C4-2B (cell line): Measurements from ENCODE around the gene LGALS9.
"Not testable (repeated sequence)": the region's sequence is repeated elsewhere in the genome, so short reads cannot be mapped to it uniquely, and the experiment has no call there.

Experiments
- H3K27ac ChIP-seq: fragments of 450-650 bp; 2 replicates; pipeline ENCODE4 v1.5.1; 2017
- ZFX ChIP-seq: fragments of 450-650 bp; IDR thresholded peaks from 2 replicates; pipeline ENCODE4 v1.6.1; 2017
- TF ChIP-seq, protein P1 (sequence below): fragments of 450-650 bp; conservative IDR thresholded peaks from 2 replicates; pipeline ENCODE4 v1.5.1; 2017; ENCODE audit warnings: mild to moderate bottlenecking

LGALS9 gene

DNA sequence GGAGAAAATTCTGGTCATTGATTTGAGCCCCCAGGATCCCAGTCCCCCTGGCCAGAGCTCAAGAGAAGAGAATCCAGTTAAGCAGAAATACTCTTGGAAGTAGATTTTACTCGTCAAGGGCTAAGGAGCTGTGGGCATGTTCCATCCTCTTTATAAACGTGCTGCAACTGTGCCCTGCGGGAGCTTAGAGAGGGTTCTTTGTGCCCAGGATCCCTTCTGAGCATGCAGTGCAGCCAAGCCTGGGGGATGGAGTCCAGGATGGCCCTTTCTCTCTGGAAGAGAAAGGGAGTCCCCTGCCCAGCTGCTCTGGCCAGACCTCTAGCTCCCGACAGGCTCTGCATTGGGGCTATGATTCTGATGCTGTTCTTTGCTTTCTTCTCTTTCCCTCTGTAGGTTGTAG lies 9.5 kb upstream of the LGALS9 start:
- no peak for TF ChIP-seq ZFX
- TF ChIP-seq, protein P1, sequence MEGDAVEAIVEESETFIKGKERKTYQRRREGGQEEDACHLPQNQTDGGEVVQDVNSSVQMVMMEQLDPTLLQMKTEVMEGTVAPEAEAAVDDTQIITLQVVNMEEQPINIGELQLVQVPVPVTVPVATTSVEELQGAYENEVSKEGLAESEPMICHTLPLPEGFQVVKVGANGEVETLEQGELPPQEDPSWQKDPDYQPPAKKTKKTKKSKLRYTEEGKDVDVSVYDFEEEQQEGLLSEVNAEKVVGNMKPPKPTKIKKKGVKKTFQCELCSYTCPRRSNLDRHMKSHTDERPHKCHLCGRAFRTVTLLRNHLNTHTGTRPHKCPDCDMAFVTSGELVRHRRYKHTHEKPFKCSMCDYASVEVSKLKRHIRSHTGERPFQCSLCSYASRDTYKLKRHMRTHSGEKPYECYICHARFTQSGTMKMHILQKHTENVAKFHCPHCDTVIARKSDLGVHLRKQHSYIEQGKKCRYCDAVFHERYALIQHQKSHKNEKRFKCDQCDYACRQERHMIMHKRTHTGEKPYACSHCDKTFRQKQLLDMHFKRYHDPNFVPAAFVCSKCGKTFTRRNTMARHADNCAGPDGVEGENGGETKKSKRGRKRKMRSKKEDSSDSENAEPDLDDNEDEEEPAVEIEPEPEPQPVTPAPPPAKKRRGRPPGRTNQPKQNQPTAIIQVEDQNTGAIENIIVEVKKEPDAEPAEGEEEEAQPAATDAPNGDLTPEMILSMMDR, result no peak
- H3K27ac ChIP-seq, result no peak overlapping the region

DNA sequence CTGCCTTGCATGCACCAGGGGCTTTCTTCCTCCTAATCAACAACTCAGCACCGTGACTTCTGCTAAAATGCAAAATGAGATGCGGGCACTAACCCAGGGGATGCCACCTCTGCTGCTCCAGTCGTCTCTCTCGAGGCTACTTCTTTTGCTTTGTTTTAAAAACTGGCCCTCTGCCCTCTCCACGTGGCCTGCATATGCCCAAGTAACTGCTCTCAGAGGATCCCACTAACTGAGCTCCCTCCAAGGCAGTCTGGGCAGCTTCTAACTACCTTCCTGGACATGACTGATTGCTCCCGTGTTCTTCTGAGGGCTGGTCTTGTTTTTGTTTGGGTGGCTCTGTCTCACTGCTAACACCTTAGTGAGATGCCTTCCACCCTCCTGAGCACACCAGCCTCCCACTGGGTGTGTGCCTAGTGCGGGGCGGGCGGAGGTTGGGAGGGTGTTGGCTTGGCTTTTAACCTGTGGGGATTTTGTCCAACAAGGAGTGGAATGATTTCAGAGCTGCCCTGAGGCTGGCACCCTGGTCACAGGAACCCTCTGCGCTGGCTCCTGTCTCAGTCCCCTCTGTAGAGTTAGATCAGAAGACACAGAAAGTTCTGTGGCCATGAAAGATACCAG lies 8.9 kb upstream of the LGALS9 start:
- H3K27ac ChIP-seq, result no peak overlapping the region
- TF ChIP-seq, protein P1, result no peak

DNA sequence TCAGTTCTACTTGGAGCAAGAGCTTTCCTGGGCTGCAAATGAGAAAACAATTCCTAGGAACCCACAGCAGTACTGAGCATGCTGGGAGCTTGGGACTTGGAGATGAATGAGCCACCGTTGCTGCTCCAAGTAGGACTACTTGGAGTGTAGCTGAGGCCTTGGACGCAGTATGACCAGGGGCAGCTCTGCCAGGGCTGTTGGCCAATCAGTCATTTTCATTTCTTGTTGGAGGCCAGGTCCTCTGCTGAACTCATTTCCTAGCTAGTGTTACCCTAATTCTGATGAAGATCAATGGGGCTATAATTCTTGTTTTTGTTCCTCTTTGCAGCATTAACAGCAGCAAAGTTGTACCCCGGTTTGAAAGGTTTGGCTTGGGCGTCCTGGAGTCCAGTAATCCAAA lies 8.0 kb upstream of the LGALS9 start:
- H3K27ac ChIP-seq, result no peak overlapping the region
- TF ChIP-seq, protein P1, result no peak
- no peak for TF ChIP-seq ZFX

DNA sequence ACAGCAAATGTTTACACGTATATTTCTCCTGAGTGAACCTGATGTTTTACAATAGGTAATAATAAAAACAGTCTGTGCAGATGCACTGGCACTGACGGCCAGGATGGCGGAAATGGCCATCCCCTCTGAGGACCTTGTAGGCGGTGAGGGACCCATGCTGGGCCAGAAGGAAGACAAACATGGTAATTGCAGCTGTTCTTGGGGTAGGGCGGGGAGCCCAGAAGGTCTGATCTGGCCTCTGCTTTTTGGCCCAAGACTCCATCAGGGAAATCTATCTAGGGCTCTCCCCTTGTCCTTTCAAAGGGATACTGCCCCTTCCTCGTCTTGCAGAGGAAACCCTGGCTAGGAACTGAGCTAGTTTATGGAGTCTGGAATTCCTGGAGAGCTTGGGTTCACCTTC lies 7.4 kb upstream of the LGALS9 start:
- TF ChIP-seq, protein P1, result no peak
- TF ChIP-seq ZFX, result no peak
- no peak overlapping the region for H3K27ac ChIP-seq

DNA sequence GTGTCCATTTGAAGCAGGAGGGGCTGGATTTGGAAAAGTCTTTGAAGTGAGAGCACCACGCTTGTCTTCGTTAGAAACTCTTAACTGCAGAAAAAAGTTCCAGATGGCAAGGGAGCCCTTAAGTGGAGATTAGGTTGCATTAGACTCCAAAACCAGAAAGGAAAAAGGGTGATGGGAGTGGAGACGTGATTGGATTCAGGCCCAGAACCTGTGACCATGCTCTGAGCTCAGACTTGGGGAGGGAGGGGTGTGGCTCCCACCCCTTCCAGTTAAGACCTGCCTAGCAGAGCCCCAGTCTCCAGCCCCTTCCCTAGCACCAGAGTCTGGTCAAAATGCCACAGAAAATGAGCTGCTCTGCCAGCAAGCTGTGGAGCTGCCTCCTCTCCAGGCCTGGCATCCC lies 6.4 kb upstream of the LGALS9 start:
- H3K27ac ChIP-seq, result no peak overlapping the region
- TF ChIP-seq ZFX, result no peak

DNA sequence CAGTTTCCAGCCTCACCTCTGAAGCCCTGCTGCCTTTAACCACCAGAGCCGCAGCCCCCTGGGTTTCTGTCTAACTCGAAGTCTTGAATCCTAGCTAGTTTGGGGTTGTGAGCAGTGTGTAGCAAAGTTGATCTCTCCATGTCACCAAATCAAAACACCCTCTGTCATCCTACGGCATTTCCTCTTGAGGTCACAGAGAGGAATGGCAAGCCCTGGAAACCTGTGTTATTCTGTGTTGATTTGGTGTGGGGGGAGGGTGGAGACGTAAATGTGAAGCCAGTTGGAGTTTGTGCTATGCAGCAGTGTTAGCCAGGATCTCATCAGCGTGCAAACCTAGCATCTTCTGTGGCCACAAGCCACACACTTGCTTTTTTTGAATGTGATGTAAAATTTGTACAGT lies 5.1 kb upstream of the LGALS9 start:
- H3K27ac ChIP-seq, result no peak overlapping the region
- TF ChIP-seq ZFX, result no peak
- TF ChIP-seq, protein P1, result no peak

DNA sequence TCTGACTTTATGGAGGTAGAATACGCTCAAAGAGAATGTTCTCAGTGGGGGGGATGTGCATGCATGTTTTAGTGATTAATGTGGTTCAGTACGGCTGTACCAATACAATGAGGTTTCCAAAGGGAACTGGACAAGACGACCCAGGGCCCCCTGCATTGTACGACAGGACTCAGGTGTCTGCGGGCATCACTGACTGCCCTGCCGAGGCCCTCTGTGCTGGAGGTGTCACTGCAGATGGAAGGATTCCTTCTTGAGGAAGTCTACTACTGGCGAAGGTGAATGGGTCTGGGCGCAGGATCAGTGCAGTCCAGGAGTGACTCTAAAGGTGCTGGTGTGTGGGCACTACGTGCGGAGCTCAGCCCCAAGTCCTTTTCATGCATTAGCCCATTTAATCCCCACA lies 3.5 kb upstream of the LGALS9 start:
- H3K27ac ChIP-seq, result no peak overlapping the region
- TF ChIP-seq ZFX, result no peak
- TF ChIP-seq, protein P1, result no peak

DNA sequence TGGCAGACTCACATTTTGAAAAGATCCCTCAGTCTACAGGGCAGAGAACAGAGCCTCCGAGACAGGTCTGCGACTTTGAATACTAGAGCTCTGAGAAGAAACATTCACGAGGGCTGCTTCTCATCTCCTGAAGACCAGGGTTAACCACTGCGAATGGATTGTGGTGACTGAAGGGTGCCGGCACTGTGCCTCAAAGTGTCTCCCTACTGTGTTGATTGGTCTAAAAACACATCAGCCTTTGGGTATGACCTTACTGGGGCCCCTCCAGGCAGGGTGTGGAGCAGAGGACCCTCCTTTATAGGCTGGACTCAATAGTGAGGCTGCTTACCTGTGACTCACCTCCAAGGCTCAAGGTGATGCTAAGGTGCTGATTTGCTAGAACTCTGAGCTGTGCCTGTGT lies 2.6 kb upstream of the LGALS9 start:
- no peak overlapping the region for H3K27ac ChIP-seq
- TF ChIP-seq, protein P1, result no peak
- TF ChIP-seq ZFX, result no peak

DNA sequence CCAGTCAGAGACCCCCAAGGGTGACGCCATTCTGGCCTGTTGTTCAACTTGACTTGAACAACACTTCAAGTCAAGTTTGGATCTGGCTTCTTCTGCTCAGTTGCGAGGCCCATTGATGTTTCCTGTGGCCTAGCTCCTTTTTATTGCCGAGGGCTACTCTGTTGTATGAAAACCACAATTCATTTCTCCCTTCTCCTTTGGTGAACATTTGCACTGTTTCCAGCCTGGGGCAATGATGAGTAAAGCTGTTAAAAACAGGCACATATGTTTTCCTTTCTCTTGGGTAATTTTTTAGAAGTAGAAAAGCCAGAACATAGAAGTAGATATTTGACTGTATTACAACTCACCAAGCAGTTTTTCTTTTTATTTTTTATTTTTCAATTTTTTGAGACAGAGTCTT lies 1.7 kb upstream of the LGALS9 start:
- H3K27ac ChIP-seq, result not testable (repeated sequence)
